SK-N-SH (cell line): ENCODE measurements around the gene TMEM205. TPM values are rescaled to one million over a fixed set of nuclear protein-coding genes. Genes with fewer than 3 reads are reported as not detected.

Source experiments
- CTCF ChIA-PET: fragments of 300-600, 350-600 bp; formaldehyde crosslinking; extraction: SDS; loops from one replicate; lab custom pipeline; 2021; lab: Yijun Ruan, JAX
- POLR2A ChIA-PET: fragments of 350-600 bp; sonication (Branson Sonifier 250); formaldehyde crosslinking; extraction: SDS; loops from one replicate; lab custom pipeline; 2020; ENCODE audit warnings: antibody characterized with exemption, inconsistent platforms; lab: Yijun Ruan, JAX
- DNase-seq: peaks from one replicate; pipeline ENCODE4 v3.0.0; 2012
- H2AFZ ChIP-seq: fragments of 200-600 bp; sonication (generic); 2 replicates; pipeline ENCODE4 v1.8.1; 2016; ENCODE audit warnings: antibody characterized with exemption, mild to moderate bottlenecking, low read depth
- H3F3A ChIP-seq: fragments of 200-600 bp; sonication (generic); replicated peaks from 2 replicates; pipeline ENCODE3; 2016; ENCODE audit warnings: antibody characterized with exemption, mild to moderate bottlenecking; ENCODE audit not compliant: insufficient read depth
- H3K27ac ChIP-seq, 2 experiments: fragments of 200-500 bp in 1 of 2; fragments of 200-600 bp in 1 of 2; sonication (Bioruptor generic) in 1 of 2; sonication (generic), shearing (Covaris generic) in 1 of 2; 2 replicates each; pipeline versions ENCODE4 v1.5.1 to v1.6.1; 2014 to 2016; ENCODE audit warnings: low read depth in 2 of 2, inconsistent platforms in 1 of 2, low read length in 1 of 2, mild to moderate bottlenecking in 1 of 2, mixed read lengths in 1 of 2
- H3K27me3 ChIP-seq: fragments of 200-600 bp; sonication (generic), shearing (Covaris generic); 2 replicates; pipeline ENCODE4 v1.6.1; 2016; ENCODE audit warnings: mixed run types; ENCODE audit not compliant: insufficient read depth
- H3K36me3 ChIP-seq, 2 experiments: fragments of 200-500 bp in 1 of 2; fragments of 200-600 bp in 1 of 2; sonication (Bioruptor generic) in 1 of 2; sonication (generic) in 1 of 2; replicated peaks in 1 of 2; 2 replicates each; pipeline versions ENCODE3 to v1.5.1; 2014 to 2016; ENCODE audit warnings: low read length in 1 of 2, mild to moderate bottlenecking in 1 of 2; ENCODE audit not compliant: insufficient read depth in 2 of 2, control insufficient read depth in 1 of 2
- H3K4me1 ChIP-seq, 2 experiments: fragments of 200-500 bp in 1 of 2; fragments of 200-600 bp in 1 of 2; sonication (Bioruptor generic) in 1 of 2; sonication (generic), shearing (Covaris generic) in 1 of 2; 2 replicates each; pipeline versions ENCODE4 v1.5.1 to v1.6.1; 2014 to 2016; ENCODE audit warnings: low read depth in 1 of 2, low read length in 1 of 2, mixed run types in 1 of 2; ENCODE audit not compliant: insufficient read depth in 2 of 2, control insufficient read depth in 1 of 2
- H3K4me2 ChIP-seq: fragments of 200-600 bp; sonication (generic), shearing (Covaris generic); 2 replicates; pipeline ENCODE4 v1.6.1; 2017; ENCODE audit warnings: mixed run types
- H3K4me3 ChIP-seq, 2 experiments: fragments of 200-500 bp in 1 of 2; fragments of 200-600 bp in 1 of 2; sonication (Bioruptor generic) in 1 of 2; sonication (generic), shearing (Covaris generic) in 1 of 2; 2 replicates each; pipeline versions ENCODE4 v1.5.1 to v1.8.1; 2014 to 2016; ENCODE audit warnings: low read depth in 2 of 2, inconsistent platforms in 1 of 2, low read length in 1 of 2, mild to moderate bottlenecking in 1 of 2, mixed read lengths in 1 of 2, moderate library complexity in 1 of 2
- H3K79me2 ChIP-seq: fragments of 200-600 bp; sonication (generic); 2 replicates; pipeline ENCODE4 v1.8.1; 2017; ENCODE audit warnings: mild to moderate bottlenecking; ENCODE audit not compliant: insufficient read depth
- H3K9ac ChIP-seq: fragments of 200-600 bp; sonication (generic); 2 replicates; pipeline ENCODE4 v1.6.1; 2017; ENCODE audit warnings: mixed run types
- H3K9me2 ChIP-seq: fragments of 200-600 bp; sonication (generic); 2 replicates; pipeline ENCODE4 v1.6.1; 2017; ENCODE audit warnings: mixed run types
- H3K9me3 ChIP-seq: fragments of 200-600 bp; sonication (generic); 2 replicates; pipeline ENCODE4 v1.6.1; 2017; ENCODE audit warnings: mixed run types, mild to moderate bottlenecking, moderate library complexity
- H4K20me1 ChIP-seq: fragments of 200-600 bp; sonication (generic); 2 replicates; pipeline ENCODE4 v1.6.1; 2017; ENCODE audit warnings: mild to moderate bottlenecking, mixed run types; ENCODE audit not compliant: insufficient read depth
- CHD2 ChIP-seq: fragments of 150-350 bp; IDR thresholded peaks from 2 replicates; pipeline ENCODE4 v1.6.1; 2018; ENCODE audit warnings: low read length; ENCODE audit not compliant: partially characterized antibody
- EZH2phosphoT487 ChIP-seq: fragments of 200-600 bp; sonication (generic); IDR thresholded peaks from 2 replicates; pipeline ENCODE4 v1.6.1; 2017; ENCODE audit warnings: low read depth, mixed run types, mild to moderate bottlenecking, antibody characterized with exemption, moderate library complexity, borderline replicate concordance
- GATA2 ChIP-seq: sonication (generic); formaldehyde crosslinking; IDR thresholded peaks from 2 replicates; pipeline ENCODE4 v1.5.0; 2020; ENCODE audit warnings: mild to moderate bottlenecking, missing genetic modification reagents
- IRF3 ChIP-seq: fragments of 150-350 bp; IDR thresholded peaks from 2 replicates; pipeline ENCODE4 v1.6.1; 2016; ENCODE audit warnings: mild to moderate bottlenecking, low read depth, low read length
- JUND ChIP-seq: IDR thresholded peaks from 2 replicates; pipeline ENCODE4 v1.4.0; 2012
- RCOR1 ChIP-seq: fragments of 150-350 bp; IDR thresholded peaks from 2 replicates; pipeline ENCODE4 v1.6.1; 2017; ENCODE audit warnings: antibody characterized with exemption, low read length
- REST ChIP-seq: IDR thresholded peaks from 2 replicates; pipeline ENCODE4 v1.6.1; 2012; ENCODE audit warnings: mild to moderate bottlenecking, low read depth, low read length, moderate library complexity
- RXRA ChIP-seq: IDR thresholded peaks from 2 replicates; pipeline ENCODE4 v1.4.0; 2012; ENCODE audit warnings: low read depth, mild to moderate bottlenecking, borderline replicate concordance
- WGBS: methylation state at CpG from one replicate; pipeline ENCODE4 v1.1.6; 2017; ENCODE audit warnings: low lambda C conversion rate; 5-methylcytosine and 5-hydroxymethylcytosine counted together
- polyA plus RNA-seq, 3 experiments: library from polyadenylated mRNA; depleted of rRNA; stranded (reverse); fragments of >200 nt; gene quantifications; 2 replicates each; pipeline ENCODE4 v1.2.3, GENCODE V29; 2012

Gene TMEM205
- polyA plus RNA-seq, 1 of the 3 experiments (the other 2 are of a cell fraction): 219 TPM

GRCh38 chr19:11374433-11375142 lies 28.5 kb upstream of the TMEM205 start, which contains the start of gene SWSAP1 (continued):
- peak; percentile 63 for TF ChIP-seq IRF3
- TF ChIP-seq CHD2: peak; percentile 72
- no peak for TF ChIP-seq GATA2
- no peak for TF ChIP-seq EZH2phosphoT487
- TF ChIP-seq JUND: no peak
- TF ChIP-seq RXRA: no peak
- no peak for TF ChIP-seq REST

DNA sequence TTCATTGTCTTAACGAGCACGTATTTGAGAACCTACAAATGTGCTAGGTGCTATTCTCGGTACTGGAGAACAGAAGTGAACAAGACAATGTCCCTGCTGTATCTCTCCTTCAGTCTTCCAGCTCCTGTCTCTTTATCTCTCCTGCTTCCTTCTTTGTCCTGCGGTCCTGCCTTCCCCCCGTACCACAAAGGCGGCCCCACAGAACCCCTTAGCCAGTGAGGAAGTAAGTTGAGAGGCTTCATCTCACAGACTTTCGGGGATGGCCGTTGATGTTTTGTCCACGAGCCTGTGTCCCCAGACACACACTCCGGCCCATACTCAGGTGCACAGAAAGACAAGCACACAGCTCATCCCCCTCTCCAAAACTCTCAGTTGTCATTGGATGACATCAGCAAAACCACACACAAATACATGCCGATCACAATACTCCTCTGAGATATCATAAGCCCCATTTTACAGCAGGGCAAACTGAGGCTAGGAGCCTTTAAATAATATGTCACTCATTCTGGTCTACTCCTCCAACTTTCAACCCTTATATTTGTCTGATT lies 27.9 kb upstream of the TMEM205 start:
- CTCF ChIA-PET: interaction anchor here (0.6 to 5.9 kb wide), 12 partner anchors 9 to 186 kb away, joined by 3 to 66 read pairs (median 4); partner anchors contain the start of genes EPOR, ODAD3, PRKCSH and RAB3D
- H3K9me2 ChIP-seq: no peaks in the 10 kb centered on the region
- peaks cover 26% of the 10 kb centered on the region for H3F3A ChIP-seq
- H3K4me3 ChIP-seq: peak overlapping the region; percentile 58 to 62
- 6% methylated on average over 11 of the region's 11 CpGs for WGBS
- no peaks in the 10 kb centered on the region for H3K9me3 ChIP-seq
- H2AFZ ChIP-seq: peak overlapping the region; percentile 4; the same call in 1 of the 2 replicates
- TF ChIP-seq RCOR1: peak; percentile 87; the same call in 1 of the 2 replicates
- TF ChIP-seq IRF3: no peak
- TF ChIP-seq, all 33 proteins: peak for 1
- peaks cover 16 to 22% of the 10 kb centered on the region in 2 experiments for H3K4me1 ChIP-seq
- no peaks in the 10 kb centered on the region for H4K20me1 ChIP-seq
- no peaks in the 10 kb centered on the region for H3K36me3 ChIP-seq
- peaks cover 11% of the 10 kb centered on the region for H3K79me2 ChIP-seq
- H3K4me2 ChIP-seq: peak overlapping the region; percentile 84
- POLR2A ChIA-PET: interaction anchor here (0.6 to 2.3 kb wide), 14 partner anchors 10 to 111 kb away, joined by 3 to 28 read pairs (median 4); partner anchors contain the start of genes CCDC159, ELAVL3, EPOR and ODAD3
- peak overlapping the region; percentile 80; the same call in 1 of the 2 replicates for H3K9ac ChIP-seq
- peak overlapping the region; percentile 72 to 88; a peak in 3 of 4 replicates for H3K27ac ChIP-seq
- H3K27me3 ChIP-seq: no peaks in the 10 kb centered on the region
- DNase-seq: peak; percentile 21
